GM19193 (cell line): ENCODE results near the gene SCN1B.

Experiments used
- POLR2A ChIP-seq: IDR thresholded peaks from 4 replicates; pipeline ENCODE4 v1.6.1; 2011; ENCODE audit not compliant: insufficient read depth, insufficient read length; ENCODE audit errors: extremely low read depth

SCN1B gene

DNA sequence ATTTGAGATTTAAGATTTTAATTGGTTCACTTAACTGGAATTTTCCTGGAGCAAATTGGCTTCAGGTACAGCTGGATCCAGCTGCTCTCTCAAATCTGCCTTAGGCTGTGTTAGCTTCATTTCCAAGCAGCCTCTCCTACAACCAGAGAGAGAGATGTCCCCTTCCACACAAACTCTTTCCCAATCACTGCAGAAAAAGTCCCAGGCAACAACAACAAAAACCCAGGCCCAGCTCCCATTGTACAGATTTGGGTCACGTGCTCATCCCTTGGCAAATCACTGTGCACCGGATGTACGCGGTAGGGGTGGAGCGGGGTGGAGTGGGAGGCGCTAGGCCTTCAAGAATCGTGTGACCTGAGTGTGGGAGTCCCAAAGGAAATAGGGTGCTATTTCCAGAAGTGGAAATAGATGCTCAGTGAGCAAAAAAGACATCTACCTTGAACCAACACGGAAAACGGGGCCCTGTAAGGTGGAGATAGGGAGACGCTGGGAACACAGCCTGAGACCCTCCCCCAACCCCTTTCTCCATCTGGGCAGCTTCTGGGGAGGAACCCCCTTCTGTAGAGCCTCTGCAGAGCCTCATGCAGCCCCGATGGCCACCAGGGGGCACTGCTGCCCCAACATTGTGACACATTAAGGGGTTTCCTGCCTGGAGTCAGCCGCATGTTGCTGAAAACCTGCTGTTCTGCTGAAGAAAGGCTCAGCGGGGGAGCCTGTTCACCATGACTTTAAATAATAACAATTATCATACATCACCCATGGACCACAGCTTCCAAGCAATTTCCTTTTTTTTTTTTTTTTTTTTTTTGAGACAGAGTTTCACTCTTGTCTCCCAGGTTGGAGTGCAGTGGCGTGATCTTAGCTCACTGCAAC is 36.7 kb downstream of the SCN1B start:
- no peak for TF ChIP-seq POLR2A

DNA sequence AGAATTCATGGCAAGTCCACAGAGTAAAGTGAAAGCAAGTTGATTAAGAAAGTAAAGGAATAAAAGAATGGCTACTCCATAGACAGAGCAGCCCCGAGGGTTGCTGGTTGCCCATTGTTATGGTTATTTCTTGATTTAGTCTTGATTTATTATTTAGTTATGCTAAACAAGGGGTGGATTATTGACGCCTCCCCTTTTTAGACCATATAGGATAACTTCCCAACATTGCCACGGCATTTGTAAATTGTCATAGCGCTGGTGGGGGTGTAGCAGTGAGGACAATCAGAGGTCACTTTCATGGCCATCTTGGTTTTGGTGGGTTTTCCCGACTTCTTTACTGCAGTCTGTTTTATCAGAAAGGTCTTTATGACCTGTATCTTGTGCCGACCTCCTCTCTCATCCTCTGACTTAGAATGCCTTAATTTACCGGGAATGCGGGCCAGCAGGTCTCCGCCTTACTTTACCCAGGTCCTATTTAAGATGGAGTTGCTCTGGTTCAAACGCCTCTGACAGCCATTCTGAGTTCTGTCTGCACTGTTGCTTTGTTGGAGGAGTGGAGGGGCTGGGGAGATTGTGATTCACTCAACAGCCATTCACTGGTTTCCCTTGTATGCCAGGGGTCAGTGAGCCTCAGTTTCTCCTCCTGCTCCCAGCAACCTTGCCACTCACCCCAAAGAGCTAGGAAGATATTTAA is 38.8 kb downstream of the SCN1B start:
- no peak for TF ChIP-seq POLR2A

DNA sequence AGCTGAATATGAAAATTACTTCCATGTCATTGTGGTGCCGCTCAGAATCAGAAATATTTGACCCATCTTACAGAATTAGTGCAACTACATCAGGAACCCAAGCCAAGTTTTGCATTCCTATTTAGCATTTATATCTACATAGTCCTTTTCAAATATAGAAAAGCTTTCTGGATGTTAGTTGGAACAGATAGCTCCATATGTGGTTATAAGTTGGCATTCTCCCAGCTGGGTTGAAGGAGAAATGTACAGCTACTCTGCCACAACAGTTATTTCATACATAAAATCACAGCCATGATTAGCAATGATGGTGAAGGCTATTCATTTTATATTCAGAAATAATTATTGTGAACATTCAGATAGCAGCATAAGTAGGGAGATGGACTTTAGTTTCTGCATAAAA is 39.4 kb downstream of the SCN1B start:
- TF ChIP-seq POLR2A, result no peak

DNA sequence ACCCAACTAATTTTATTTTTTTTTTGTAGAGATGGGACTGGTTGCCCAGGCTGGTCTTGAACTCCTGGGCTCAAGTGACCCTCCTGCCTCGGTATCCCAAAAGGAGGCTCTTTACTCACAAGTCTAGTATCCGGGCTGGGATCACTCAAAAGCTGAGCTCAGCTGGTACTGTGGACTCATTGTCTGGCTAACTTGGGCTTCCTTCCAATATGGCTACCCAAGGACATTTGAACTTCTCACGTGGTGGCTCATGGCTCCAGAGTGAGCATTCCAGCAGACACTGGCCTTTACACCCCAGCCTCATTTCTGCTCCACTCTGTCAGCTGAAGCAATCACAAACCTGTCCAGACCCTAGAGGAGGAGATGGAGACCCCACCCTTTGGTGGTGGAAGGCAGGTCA is 40.2 kb downstream of the SCN1B start:
- TF ChIP-seq POLR2A, result no peak

DNA sequence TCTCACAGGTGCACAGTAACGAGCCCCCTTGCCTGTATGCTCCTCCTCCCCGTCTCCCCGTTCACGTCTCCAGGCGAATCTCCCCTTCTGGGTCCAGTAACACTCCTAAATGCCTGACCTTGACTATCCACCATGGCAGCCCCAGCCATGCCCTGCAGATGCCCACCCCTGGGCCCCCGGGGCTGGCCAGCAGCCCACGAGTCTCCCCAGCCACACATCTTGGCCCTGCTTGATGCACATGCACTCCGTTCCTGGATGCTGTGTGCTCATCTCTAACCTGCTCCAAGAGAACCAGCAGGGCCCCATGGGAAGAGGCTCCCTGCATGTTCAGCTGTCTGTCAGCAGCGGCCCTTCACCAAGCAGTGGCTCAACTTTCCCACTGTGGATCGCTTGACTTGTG is 43.2 kb downstream of the SCN1B start:
- TF ChIP-seq POLR2A, result no peak

DNA sequence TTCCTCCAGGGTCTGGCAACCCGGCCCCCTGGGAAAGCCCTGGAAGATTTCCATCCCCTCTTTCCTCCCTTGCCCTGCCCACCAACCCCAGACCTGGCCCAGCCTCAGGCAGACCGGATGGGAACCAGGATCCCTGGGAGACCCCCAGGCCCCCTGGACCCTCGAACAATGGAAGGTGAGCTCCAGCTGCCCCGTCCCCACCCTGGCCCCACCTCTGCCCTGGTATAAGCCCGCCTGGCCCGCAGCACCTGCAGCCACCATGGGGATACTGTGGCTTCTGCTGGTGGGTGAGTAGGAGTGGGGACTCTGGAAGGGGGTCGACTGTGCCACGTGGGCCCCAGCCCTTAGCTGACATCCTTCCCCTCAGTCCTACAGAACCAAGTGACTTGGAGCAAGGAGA is 43.7 kb downstream of the SCN1B start:
- no peak for TF ChIP-seq POLR2A

DNA sequence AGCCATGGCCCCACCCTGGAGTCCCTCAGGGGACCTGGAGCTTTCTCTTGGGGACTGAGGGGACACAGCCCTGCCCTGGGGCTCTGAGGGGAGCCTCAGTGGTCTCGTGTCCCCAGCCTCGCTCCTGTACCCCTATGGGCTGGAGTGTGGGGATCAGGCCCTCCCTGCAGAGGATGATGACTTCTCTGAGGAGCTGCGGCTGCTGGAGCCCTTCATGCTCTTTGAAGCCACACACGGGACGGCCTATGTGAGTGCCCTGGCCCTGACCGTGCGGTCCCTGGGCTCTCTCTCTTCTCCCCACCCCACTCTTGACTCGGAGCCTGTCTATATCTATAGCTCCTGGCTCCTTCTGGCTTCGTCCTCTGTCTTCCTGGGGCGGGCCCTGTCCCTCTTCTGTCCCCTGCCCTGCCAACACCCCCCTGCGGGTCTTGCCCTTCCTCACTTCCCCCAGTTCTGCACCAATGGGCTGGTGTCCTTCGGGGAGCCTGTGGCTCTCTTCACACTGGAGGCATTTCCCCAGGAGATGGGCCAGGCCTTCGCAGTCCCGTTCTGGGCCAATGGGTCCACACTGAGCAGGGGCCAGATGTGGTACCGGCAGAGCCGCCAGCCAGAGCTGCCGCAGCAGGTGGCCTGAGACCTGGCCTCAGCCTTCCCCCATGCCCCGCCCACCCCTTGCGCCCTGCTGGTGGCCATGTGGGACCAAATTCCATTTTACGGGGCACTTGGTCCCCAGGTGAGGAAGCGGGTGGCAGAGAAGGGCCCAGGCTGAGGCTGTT is 44.3 kb downstream of the SCN1B start:
- no peak for TF ChIP-seq POLR2A

DNA sequence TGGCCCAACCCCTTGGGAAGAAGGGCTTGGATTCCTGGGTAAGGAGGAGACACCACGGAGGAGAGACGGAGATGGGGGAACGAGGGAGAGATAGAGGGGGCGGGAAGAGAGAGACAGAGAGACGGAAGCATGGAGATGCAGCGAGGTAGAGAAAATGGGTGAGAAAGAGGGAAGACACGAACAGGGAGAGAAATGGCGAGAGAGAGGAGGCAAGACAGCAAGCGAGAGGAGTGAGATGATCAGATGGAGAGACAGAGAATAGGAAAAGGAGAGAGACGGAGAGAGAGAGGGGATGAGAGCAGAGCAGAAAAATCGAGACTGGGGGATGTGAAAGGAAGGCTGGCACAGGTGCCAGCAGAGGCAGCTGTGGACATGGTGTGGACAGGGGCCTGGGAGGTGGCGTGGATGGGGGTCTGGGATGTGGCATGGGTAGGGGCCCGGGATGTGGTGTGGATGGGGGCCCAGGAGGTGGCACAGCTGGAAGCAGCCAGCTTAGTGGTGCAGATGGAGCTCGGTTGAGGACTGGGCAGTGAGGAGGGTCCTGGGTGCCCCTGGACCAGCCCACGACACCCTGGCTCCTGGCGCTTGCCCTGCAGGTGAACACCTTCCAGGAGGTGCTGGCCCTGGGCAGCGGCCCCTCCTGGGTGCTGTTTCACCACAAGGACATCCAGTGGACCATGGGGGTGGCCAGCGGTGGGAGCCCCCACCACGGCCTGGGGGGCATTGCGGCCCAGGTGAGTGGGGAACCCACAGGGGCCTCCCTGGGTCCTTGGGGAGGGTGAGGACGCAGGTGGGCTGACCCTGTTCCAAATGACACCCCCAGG is 45.1 kb downstream of the SCN1B start:
- TF ChIP-seq POLR2A, result no peak

DNA sequence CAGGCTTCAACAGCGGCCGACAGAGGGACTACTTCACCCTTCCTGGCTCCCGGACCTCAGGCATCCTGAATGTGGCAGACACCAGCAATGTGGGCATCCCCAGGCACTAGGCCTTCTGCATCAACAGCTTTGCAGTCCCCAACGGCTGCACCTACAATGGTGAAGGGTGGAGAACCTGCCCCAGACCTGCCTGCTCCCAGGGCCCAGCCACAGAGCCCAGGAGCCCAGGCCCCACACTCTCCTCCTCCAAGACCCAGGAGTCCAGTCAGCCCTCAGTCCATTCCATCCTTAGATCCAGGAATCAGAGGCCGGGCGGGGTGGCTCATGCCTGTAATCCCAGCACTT is 45.7 kb downstream of the SCN1B start:
- no peak for TF ChIP-seq POLR2A

DNA sequence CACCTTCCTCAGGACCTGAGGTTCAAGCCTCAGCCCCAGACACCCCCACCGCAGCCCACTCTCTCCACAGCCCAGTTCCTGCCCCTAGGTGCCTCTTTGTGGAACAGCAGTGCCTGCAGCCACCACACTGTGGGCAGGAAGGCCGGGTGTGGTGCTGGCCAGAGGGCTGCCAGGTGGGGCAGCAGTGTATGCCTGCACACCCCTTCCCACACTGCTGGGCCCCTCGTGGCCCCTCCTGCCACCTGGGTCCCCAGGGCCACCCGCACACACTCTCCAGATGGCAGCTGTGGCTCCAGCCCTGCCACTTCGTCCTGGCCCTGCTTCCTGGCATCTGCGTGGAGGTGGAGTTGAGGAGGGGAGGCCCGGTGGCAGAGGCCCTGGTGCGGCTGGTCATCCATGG is 46.4 kb downstream of the SCN1B start:
- TF ChIP-seq POLR2A, result no peak

DNA sequence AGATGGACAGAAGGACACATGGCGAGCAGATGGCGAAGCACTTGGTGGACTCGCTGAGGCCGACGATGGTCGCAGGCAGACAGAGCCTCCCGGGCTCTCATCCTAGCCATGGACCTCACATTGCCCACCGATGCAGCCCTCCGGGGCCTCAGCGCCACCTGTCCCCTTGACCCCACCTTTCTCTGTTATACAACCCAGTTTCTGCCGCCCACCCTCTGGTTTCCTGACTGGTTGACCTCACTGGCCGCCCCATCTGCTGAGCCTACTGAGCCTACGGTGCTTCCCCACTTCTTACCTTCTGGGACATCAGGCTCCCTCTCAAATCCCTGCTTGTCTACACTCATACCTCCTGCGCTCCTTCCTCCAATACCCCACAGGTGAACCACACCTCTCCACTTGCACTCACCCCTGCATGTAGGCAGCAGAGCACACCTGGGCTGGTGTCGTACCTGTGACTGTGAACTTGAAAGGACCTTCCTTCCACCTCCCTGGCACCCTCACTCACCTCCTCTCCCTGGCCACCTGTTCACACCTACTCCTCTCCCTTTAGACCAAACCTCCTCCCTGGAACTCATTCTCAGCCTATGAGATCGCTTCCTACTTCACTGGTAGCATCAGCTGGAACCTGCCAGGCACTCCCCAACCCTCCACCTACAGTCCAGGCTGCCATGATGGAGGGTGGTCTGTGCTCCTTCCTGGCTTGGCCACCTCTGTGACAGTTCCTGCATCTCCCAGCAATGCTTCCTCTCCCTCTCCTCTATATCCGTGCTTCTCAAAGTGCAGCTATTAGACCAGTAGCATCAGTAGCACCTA is 47.3 kb downstream of the SCN1B start:
- no peak for TF ChIP-seq POLR2A

DNA sequence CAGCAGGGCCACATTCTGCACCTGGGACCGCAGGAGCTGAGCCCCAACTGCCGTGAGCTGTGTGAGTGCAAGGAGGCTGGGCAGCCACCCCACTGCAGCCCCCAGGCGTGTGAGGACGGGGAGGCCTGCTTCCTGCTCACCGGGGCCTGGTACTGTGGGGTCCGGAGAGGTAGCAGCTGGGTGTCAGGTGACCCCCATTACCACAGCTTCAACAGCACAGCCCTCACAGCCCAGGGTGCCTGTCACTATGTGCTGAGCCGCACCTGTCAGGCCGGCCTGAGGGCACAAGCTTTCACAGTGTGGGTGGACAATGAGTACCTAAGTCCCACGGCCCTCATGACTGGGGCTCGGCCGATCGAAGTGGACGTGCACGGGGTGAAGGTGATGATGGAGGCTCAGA is 49.6 kb downstream of the SCN1B start:
- no peak for TF ChIP-seq POLR2A

DNA sequence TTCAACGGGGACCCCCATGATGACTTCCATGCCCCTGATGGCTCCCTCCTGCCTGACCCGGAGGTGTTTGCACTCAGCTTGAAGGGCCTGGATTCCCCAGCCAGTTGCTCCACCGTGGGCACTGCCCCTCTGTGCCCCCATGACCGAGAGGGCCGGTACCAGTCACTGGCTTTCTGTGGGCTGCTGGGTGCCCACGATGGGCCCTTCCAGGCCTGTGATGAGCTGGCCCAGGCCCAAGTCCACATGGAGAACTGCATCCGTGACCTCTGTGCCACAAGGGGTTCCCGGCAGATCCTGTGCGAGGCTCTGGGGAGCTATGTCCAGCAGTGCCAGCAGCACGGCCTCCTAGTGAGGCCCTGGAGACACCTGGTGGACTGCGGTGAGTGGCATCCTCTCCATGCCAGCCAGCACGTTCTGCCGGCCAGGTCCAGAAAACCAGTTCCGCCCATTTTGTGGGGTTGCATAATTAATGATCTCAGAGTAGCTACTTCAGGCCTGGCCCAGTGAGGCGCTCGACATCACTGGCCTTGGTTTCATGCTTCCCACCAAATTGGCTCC is 50.4 kb downstream of the SCN1B start:
- no peak for TF ChIP-seq POLR2A

DNA sequence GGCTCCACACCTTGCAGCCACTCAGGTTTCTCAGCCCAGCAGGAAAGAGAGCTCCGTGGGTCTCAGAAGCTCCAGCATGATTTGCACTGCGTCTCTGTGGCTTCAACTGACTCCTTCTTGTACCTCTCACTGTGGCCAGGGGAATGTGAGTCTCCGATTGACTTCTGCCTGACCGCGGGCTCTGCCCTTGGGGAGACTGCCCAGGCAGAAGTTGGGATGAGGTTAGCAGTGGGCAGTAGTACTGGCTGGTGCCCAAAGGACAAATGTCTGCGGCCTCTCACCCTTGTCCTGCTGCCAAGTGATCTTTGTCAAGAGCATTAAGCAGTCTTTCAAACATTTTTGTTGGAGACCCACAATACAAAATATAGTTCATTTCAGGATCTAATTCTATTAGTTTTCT is 50.9 kb downstream of the SCN1B start:
- no peak for TF ChIP-seq POLR2A
